HG02623 (cell line): ENCODE measurements around the gene MRPL19.

Experiments used
- ATAC-seq: cut with Tn5 transposase; IDR thresholded peaks from one replicate; pipeline ENCODE4 v1.9.1; 2021; ENCODE audit warnings: moderate library complexity; ENCODE audit not compliant: unreplicated experiment

Gene MRPL19

GRCh38 chr2:75616406-75616805 lies 30.2 kb upstream of the MRPL19 start:
- no peak for ATAC-seq

GRCh38 chr2:75616933-75617332 lies 29.6 kb upstream of the MRPL19 start:
- ATAC-seq, result no peak

DNA sequence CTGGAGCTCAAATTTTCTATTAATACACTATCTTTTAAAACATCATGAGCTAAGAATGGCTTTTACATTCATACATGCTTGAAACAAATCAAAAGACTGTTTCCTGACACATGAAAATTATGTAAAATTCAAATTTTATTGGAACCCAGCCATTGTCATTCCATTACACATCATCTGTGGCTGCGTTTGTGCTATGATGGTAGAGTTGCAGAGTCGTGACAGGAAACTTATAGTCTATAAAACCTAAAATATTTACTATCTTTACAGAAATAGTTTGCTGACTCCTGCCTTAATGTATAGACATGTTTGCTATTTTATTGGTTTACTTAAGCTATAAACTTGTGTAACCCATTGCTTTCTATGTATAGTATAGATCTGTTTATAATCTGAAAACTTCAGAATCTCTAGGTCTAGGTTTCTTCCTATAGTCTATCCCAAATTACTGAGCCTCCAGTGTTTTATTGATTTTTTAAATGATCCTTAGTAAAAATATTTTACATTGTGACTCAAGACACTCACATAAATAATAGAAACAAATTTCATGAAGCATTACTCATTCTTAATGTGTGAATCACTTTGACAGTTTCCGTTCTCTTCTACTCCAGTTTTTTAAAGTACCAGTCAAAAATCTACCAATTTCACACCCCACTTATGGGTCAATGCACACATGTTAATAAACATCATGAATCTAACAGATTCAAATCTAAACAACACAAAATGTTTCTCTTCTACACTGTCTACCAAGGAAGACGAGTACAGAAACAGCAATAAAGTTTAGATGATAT lies 26.4 kb upstream of the MRPL19 start:
- no peak for ATAC-seq

- ATAC-seq, result no peak
These were observed 25.4 kb upstream of the MRPL19 start for GRCh38 chr2:75621228-75621627.

DNA sequence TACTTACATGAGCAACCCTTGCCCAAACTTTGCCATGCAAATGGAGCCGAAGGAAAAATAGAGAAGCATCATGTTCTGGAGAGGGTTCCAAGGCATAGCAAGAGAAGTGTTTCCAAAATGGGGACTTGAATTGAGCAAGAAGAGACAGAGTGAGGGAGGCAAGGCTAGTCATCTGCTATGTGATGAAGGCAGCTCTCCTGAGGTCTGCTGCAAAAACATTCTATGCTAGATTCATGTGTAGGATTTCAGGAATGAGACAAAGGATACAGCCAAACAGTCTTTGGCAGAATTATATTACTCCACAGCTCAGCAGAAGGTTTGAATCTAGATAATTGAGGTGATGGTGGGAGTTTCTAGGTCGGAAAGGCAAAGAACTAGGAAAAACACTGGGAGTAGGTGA lies 24.1 kb upstream of the MRPL19 start:
- ATAC-seq, result no peak

- ATAC-seq, result no peak
These were observed 23.7 kb upstream of the MRPL19 start for GRCh38 chr2:75622929-75623328.

- peak; percentile 85 for ATAC-seq
These were observed 18.6 kb upstream of the MRPL19 start for GRCh38 chr2:75627902-75628504.

DNA sequence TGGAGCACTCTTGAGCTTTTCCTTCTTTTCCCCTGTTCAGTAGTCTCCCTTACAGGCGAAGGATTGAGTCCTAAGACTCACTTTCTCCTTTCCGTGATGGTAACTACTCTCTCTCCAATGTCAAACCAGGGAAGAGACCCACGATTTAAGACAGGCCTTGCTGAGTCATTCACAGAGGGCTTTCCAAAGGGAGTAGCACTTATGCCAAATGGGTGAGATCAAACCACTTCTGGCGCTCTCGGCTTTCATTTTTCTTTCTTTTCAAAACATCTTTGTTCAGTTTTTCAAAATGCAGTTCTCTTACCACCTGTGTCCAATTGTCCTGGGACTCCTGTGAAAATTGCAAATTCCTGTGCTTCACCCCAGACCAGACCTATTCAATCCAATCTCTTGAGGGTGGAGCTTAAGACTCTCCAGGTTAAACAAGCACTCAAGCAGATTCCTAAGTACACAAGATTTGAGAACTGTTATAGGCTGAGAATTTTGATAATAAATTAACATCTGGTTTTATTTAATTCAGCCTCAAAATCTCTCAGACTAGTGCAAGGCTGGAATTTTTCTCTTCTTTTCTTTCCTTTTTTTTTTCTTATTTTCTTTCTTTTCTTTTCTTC lies 14.4 kb upstream of the MRPL19 start:
- no peak for ATAC-seq

GRCh38 chr2:75632813-75633212 lies 13.8 kb upstream of the MRPL19 start:
- no peak for ATAC-seq

DNA sequence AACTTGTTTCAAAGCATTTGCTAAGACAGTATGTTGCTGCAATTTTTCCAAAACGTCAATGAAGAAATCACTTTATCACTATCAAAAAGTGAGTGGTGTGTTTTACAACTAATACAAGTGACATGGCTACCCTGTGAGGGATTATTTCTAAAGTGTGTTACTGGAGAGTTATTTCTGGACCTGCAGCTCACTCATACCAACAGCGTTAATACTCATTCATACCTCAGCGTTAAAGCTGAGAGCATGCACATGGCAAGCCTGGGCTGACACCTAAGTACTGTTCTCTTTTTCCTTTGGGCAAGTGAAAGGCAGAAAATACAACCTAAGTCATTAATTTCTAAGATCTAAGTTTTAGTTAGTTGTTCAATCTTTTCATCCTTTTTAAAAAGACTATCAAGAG lies 13.0 kb upstream of the MRPL19 start:
- no peak for ATAC-seq

DNA sequence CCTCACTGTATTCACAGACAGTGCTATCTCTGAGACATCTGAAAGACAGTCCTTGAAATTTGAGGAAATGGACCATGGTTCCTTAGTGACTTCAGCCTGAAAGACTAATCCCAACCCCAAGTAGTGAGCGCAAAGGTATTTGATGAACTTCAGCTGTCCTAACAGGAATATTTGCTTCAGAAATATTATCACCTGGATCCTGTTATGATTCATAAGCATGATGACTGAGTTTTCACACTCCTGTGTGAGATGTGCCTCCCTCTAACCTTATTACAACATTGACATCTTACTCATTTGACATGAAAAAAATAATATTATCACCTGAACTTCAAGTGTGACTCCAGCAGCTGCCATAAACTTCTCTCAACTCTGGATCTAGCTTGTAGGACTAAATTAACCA lies 11.6 kb upstream of the MRPL19 start:
- no peak for ATAC-seq

- no peak for ATAC-seq
These were observed 9.0 kb upstream of the MRPL19 start for GRCh38 chr2:75637568-75637967.

DNA sequence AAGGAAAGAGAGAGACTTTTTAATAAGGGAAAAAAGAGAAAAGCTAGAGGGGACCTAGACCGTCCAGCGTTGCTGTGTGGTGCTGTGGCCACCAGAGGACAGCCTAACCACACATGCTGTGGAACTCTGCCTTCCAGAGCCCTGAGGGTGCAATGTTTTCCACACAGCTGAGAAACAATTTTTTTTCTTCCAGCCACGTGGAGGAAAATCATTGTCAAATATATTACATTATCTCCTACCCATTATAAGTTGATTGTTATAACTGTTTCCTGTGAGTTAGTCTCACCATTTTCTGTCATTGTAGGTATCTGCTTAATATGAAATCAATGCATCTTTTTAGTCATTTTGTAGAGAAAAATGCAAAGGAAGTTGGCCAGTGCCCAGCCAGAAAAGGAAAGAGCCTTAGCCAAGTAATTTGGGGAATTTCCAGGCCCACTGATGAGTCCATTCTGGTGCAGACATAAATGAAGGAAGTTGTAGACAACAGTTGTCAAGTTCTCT lies 5.9 kb upstream of the MRPL19 start:
- ATAC-seq, result peak; percentile 99

GRCh38 chr2:75641587-75641986 lies 5.0 kb upstream of the MRPL19 start:
- ATAC-seq, result no peak

GRCh38 chr2:75643980-75644379 lies 2.6 kb upstream of the MRPL19 start:
- ATAC-seq, result no peak

- no peak for ATAC-seq
These were observed 940 bp upstream of the MRPL19 start for GRCh38 chr2:75645643-75646042.

GRCh38 chr2:75646090-75646582 lies 447 bp upstream of the MRPL19 start:
- ATAC-seq, result no peak

DNA sequence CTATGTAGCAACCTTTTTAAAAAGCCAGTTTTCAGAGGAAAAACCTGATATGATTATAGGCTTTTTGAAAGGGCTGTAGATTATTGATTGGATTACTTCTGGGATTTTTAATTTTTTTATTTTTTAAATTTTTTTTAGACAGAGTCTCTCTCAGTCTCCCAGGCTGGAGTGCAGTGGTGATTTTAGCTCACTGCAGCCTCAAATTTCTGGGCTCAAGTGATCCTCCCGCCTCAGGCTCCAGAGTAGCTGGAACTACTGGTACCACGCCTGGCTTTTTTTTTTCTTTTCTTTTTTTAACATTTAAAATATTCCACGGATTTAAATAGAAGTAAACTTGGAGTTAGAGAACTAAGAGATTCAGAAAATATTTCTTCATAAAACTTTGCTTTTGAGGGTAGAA lies 1.2 kb downstream of the MRPL19 start:
- no peak for ATAC-seq

- ATAC-seq, result no peak
These were observed 7.4 kb downstream of the MRPL19 start for GRCh38 chr2:75654012-75654411.

- no peak for ATAC-seq
These were observed 9.3 kb downstream of the MRPL19 start for GRCh38 chr2:75655861-75656260.

DNA sequence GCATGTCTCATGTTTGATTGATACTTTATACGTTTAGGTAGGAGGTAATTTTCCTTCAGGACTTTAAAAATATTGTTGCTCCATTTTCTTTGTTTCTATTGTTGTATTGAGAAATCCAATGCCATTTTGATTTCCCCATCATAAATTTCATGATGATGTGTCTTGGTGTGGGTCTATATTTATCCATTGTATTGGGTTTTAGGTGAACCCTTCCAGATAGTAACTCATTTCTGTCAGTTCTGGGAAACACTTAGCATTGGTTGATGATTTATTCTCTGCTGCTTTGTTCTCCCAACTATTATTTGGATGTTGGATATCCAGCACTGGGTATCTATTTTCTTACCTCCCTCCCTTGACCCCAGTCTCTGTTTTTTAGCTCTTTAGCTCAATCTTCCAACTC lies 10.0 kb downstream of the MRPL19 start:
- ATAC-seq, result no peak

DNA sequence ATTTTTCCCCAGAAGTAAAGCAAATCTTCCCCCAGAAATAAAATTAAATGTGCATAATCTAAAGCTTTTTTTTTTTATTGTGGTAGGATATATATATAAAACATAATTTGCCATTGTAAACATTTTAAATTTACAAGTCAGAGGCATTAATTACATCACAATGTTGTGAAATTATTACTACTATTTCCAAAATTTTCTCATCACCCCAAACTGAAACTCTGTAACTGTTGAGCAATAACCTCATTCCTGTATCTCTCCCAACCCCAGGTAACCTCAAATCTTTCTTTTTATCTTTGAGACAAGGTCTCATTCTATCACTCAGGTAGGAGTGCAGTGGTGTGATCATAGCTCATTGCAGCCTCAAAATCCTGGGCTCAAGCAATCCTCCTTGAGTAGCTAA lies 11.2 kb downstream of the MRPL19 start:
- no peak for ATAC-seq
